WTC11 (cell line): ENCODE measurements around the gene TREX2. TPM values are rescaled to one million over a fixed set of nuclear protein-coding genes. Genes with fewer than 3 reads are reported as not detected.

Source experiments
- ATAC-seq: fragments of 200-7000 bp; cut with Tn5 transposase; 2 replicates; pipeline ENCODE4 v1.10.0; 2021; ENCODE audit warnings: mild to moderate bottlenecking, moderate library complexity
- CTCF ChIA-PET: fragments of 300-600 bp; sonication (Branson Sonifier 250); formaldehyde crosslinking; loops from one replicate; lab custom pipeline; 2021; ENCODE audit warnings: antibody characterized with exemption; lab: Charles Lee
- POLR2A ChIA-PET: fragments of 350-600 bp; sonication (Branson Sonifier 250); formaldehyde crosslinking; loops from one replicate; lab custom pipeline; 2021; ENCODE audit warnings: antibody characterized with exemption; lab: Charles Lee
- DNase-seq: peaks from one replicate; pipeline ENCODE4 v3.0.0; 2021; ENCODE audit warnings: low spot score
- H3K27ac Mint-ChIP-seq: 2 replicates; pipeline ENCODE4 v1.8.0; 2021; ENCODE audit warnings: mixed read lengths
- H3K27me3 Mint-ChIP-seq: 2 replicates; pipeline ENCODE4 v1.8.0; 2021; ENCODE audit warnings: low read depth, mild to moderate bottlenecking, moderate library complexity, mixed read lengths
- H3K36me3 Mint-ChIP-seq: 2 replicates; pipeline ENCODE4 v1.8.0; 2021; ENCODE audit warnings: mixed read lengths
- H3K4me1 Mint-ChIP-seq: 2 replicates; pipeline ENCODE4 v1.8.0; 2022; ENCODE audit warnings: mixed read lengths
- H3K4me3 Mint-ChIP-seq: 2 replicates; pipeline ENCODE4 v1.8.0; 2021; ENCODE audit warnings: mild to moderate bottlenecking, moderate library complexity, mixed read lengths
- H3K9me3 Mint-ChIP-seq: 2 replicates; pipeline ENCODE4 v1.8.0; 2021; ENCODE audit warnings: mixed read lengths
- FOXJ3 ChIP-seq: sonication (generic); formaldehyde crosslinking; IDR thresholded peaks from 2 replicates; pipeline ENCODE4 v1.9.0; 2021; ENCODE audit warnings: missing genetic modification reagents, mild to moderate bottlenecking, borderline replicate concordance
- JAZF1 ChIP-seq: fragments of 250-450 bp; sonication (Bioruptor Pico); IDR thresholded peaks from 2 replicates; pipeline ENCODE4 v1.9.0; 2021; ENCODE audit warnings: moderate library complexity, mild to moderate bottlenecking, inconsistent platforms
- NFATC4 ChIP-seq: fragments of 250-450 bp; sonication (Bioruptor Pico); IDR thresholded peaks from 2 replicates; pipeline ENCODE4 v1.9.0; 2021; ENCODE audit warnings: mild to moderate bottlenecking
- RELA ChIP-seq: sonication (generic); formaldehyde crosslinking; IDR thresholded peaks from 2 replicates; pipeline ENCODE4 v1.8.1; 2022; ENCODE audit warnings: missing genetic modification reagents, mild to moderate bottlenecking, borderline replicate concordance
- TCF7 ChIP-seq: sonication (generic); formaldehyde crosslinking; IDR thresholded peaks from 2 replicates; pipeline ENCODE4 v1.8.0; 2022; ENCODE audit warnings: mild to moderate bottlenecking, low read depth, missing genetic modification reagents, moderate library complexity
- ZNF121 ChIP-seq: sonication (generic); formaldehyde crosslinking; IDR thresholded peaks from 2 replicates; pipeline ENCODE4 v1.8.0; 2023; ENCODE audit warnings: missing genetic modification reagents
- ZNF396 ChIP-seq: fragments of 250-450 bp; sonication (Bioruptor Pico); IDR thresholded peaks from 2 replicates; pipeline ENCODE4 v1.8.0; 2021; ENCODE audit warnings: mild to moderate bottlenecking, moderate library complexity, borderline replicate concordance
- ZNF416 ChIP-seq: fragments of 250-450 bp; sonication (Bioruptor Pico); IDR thresholded peaks from 2 replicates; pipeline ENCODE4 v1.9.0; 2021; ENCODE audit warnings: mild to moderate bottlenecking, inconsistent platforms
- total RNA-seq: library from RNA; stranded (reverse); gene quantifications from 3 replicates; pipeline ENCODE4 v1.2.3, GENCODE V29; 2021
- TF ChIP-seq, protein P1 (sequence below): fragments of 200-600 bp; IDR thresholded peaks from 2 replicates; pipeline ENCODE4 v1.8.0; 2022; ENCODE audit warnings: antibody characterized with exemption
- TF ChIP-seq, protein P2 (sequence below): sonication (generic); formaldehyde crosslinking; conservative IDR thresholded peaks from 2 replicates; pipeline ENCODE4 v1.8.1; 2022; ENCODE audit warnings: mild to moderate bottlenecking, missing genetic modification reagents
- TF ChIP-seq, protein P3 (sequence below): sonication (generic); formaldehyde crosslinking; IDR thresholded peaks from 2 replicates; pipeline ENCODE4 v1.8.0; 2023; ENCODE audit warnings: missing genetic modification reagents, mild to moderate bottlenecking, borderline replicate concordance
- TF ChIP-seq, protein P4 (sequence below): sonication (generic); formaldehyde crosslinking; IDR thresholded peaks from 2 replicates; pipeline ENCODE4 v1.8.0; 2022; ENCODE audit warnings: mild to moderate bottlenecking, missing genetic modification reagents
- TF ChIP-seq, protein P5 (sequence below): fragments of 250-450 bp; sonication (Bioruptor Pico); IDR thresholded peaks from 2 replicates; pipeline ENCODE4 v1.9.0; 2021; ENCODE audit warnings: mild to moderate bottlenecking, borderline replicate concordance
- TF ChIP-seq, protein P6 (sequence below): sonication (generic); formaldehyde crosslinking; IDR thresholded peaks from 2 replicates; pipeline ENCODE4 v1.8.0; 2022; ENCODE audit warnings: mild to moderate bottlenecking, missing genetic modification reagents

TREX2 gene
- total RNA-seq, 1 experiment from 2014 or later: 1.5 TPM

DNA sequence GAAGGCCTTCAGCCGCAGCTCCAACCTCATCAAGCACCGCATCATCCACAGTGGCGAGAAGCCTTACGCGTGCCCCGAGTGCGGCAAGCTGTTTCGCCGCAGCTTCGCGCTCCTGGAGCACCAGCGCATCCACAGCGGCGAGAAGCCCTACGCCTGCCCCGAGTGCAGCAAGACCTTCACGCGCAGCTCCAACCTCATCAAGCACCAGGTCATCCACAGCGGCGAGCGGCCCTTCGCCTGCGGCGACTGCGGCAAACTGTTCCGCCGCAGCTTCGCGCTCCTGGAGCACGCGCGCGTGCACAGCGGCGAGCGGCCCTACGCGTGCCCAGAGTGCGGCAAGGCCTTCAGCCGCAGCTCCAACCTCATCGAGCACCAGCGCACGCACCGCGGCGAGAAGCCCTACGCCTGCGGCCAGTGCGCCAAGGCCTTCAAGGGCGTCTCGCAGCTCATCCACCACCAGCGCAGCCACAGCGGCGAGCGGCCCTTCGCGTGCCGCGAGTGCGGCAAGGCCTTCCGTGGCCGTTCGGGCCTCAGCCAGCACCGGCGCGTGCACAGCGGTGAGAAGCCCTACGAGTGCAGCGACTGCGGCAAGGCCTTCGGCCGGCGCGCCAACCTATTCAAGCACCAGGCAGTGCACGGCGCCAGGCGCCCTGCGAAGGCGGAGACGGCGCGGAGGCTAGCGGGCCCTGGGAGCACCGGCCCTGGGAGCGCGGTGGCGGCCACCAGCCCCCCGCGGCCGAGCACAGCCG is 24.8 kb downstream of the TREX2 start:
- peaks cover 9% of the 10 kb centered on the region; the same call in 1 of the 2 replicates for H3K4me1 Mint-ChIP-seq

More for the DNA sequence above, 24.8 kb downstream of the TREX2 start:
- ATAC-seq (no peak), DNase-seq (no peak)
- TF ChIP-seq FOXJ3 (CRISPR knock-in tag) (no peak), NFATC4 (CRISPR knock-in tag) (no peak), TCF7 (CRISPR knock-in tag) (no peak), ZNF416 (CRISPR knock-in tag) (no peak), ZNF396 (CRISPR knock-in tag) (no peak), RELA (CRISPR knock-in tag) (no peak), ZNF121 (CRISPR knock-in tag) (no peak), JAZF1 (CRISPR knock-in tag) (no peak)
- TF ChIP-seq, protein P1, sequence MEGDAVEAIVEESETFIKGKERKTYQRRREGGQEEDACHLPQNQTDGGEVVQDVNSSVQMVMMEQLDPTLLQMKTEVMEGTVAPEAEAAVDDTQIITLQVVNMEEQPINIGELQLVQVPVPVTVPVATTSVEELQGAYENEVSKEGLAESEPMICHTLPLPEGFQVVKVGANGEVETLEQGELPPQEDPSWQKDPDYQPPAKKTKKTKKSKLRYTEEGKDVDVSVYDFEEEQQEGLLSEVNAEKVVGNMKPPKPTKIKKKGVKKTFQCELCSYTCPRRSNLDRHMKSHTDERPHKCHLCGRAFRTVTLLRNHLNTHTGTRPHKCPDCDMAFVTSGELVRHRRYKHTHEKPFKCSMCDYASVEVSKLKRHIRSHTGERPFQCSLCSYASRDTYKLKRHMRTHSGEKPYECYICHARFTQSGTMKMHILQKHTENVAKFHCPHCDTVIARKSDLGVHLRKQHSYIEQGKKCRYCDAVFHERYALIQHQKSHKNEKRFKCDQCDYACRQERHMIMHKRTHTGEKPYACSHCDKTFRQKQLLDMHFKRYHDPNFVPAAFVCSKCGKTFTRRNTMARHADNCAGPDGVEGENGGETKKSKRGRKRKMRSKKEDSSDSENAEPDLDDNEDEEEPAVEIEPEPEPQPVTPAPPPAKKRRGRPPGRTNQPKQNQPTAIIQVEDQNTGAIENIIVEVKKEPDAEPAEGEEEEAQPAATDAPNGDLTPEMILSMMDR: no peak
- TF ChIP-seq, protein P2, sequence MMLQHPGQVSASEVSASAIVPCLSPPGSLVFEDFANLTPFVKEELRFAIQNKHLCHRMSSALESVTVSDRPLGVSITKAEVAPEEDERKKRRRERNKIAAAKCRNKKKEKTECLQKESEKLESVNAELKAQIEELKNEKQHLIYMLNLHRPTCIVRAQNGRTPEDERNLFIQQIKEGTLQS (CRISPR knock-in tag): no peak
- TF ChIP-seq, protein P3, sequence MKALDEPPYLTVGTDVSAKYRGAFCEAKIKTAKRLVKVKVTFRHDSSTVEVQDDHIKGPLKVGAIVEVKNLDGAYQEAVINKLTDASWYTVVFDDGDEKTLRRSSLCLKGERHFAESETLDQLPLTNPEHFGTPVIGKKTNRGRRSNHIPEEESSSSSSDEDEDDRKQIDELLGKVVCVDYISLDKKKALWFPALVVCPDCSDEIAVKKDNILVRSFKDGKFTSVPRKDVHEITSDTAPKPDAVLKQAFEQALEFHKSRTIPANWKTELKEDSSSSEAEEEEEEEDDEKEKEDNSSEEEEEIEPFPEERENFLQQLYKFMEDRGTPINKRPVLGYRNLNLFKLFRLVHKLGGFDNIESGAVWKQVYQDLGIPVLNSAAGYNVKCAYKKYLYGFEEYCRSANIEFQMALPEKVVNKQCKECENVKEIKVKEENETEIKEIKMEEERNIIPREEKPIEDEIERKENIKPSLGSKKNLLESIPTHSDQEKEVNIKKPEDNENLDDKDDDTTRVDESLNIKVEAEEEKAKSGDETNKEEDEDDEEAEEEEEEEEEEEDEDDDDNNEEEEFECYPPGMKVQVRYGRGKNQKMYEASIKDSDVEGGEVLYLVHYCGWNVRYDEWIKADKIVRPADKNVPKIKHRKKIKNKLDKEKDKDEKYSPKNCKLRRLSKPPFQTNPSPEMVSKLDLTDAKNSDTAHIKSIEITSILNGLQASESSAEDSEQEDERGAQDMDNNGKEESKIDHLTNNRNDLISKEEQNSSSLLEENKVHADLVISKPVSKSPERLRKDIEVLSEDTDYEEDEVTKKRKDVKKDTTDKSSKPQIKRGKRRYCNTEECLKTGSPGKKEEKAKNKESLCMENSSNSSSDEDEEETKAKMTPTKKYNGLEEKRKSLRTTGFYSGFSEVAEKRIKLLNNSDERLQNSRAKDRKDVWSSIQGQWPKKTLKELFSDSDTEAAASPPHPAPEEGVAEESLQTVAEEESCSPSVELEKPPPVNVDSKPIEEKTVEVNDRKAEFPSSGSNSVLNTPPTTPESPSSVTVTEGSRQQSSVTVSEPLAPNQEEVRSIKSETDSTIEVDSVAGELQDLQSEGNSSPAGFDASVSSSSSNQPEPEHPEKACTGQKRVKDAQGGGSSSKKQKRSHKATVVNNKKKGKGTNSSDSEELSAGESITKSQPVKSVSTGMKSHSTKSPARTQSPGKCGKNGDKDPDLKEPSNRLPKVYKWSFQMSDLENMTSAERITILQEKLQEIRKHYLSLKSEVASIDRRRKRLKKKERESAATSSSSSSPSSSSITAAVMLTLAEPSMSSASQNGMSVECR (CRISPR knock-in tag): no peak
- TF ChIP-seq, protein P4, sequence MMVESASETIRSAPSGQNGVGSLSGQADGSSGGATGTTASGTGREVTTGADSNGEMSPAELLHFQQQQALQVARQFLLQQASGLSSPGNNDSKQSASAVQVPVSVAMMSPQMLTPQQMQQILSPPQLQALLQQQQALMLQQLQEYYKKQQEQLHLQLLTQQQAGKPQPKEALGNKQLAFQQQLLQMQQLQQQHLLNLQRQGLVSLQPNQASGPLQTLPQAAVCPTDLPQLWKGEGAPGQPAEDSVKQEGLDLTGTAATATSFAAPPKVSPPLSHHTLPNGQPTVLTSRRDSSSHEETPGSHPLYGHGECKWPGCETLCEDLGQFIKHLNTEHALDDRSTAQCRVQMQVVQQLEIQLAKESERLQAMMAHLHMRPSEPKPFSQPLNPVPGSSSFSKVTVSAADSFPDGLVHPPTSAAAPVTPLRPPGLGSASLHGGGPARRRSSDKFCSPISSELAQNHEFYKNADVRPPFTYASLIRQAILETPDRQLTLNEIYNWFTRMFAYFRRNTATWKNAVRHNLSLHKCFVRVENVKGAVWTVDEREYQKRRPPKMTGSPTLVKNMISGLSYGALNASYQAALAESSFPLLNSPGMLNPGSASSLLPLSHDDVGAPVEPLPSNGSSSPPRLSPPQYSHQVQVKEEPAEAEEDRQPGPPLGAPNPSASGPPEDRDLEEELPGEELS: no peak
- TF ChIP-seq, protein P5, sequence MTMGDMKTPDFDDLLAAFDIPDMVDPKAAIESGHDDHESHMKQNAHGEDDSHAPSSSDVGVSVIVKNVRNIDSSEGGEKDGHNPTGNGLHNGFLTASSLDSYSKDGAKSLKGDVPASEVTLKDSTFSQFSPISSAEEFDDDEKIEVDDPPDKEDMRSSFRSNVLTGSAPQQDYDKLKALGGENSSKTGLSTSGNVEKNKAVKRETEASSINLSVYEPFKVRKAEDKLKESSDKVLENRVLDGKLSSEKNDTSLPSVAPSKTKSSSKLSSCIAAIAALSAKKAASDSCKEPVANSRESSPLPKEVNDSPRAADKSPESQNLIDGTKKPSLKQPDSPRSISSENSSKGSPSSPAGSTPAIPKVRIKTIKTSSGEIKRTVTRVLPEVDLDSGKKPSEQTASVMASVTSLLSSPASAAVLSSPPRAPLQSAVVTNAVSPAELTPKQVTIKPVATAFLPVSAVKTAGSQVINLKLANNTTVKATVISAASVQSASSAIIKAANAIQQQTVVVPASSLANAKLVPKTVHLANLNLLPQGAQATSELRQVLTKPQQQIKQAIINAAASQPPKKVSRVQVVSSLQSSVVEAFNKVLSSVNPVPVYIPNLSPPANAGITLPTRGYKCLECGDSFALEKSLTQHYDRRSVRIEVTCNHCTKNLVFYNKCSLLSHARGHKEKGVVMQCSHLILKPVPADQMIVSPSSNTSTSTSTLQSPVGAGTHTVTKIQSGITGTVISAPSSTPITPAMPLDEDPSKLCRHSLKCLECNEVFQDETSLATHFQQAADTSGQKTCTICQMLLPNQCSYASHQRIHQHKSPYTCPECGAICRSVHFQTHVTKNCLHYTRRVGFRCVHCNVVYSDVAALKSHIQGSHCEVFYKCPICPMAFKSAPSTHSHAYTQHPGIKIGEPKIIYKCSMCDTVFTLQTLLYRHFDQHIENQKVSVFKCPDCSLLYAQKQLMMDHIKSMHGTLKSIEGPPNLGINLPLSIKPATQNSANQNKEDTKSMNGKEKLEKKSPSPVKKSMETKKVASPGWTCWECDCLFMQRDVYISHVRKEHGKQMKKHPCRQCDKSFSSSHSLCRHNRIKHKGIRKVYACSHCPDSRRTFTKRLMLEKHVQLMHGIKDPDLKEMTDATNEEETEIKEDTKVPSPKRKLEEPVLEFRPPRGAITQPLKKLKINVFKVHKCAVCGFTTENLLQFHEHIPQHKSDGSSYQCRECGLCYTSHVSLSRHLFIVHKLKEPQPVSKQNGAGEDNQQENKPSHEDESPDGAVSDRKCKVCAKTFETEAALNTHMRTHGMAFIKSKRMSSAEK (CRISPR knock-in tag): no peak
- TF ChIP-seq, protein P6, sequence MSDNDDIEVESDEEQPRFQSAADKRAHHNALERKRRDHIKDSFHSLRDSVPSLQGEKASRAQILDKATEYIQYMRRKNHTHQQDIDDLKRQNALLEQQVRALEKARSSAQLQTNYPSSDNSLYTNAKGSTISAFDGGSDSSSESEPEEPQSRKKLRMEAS (CRISPR knock-in tag): no peak
- Mint-ChIP-seq H3K27me3 (no peaks in the 10 kb centered on the region; the same call in 1 of the 2 replicates), H3K36me3 (no peaks in the 10 kb centered on the region), H3K27ac (no peak overlapping the region), H3K4me3 (no peak overlapping the region), H3K9me3 (no peaks in the 10 kb centered on the region)
- ChIA-PET POLR2A (no interaction called here), CTCF (no interaction called here)
